Fibroblast of mammary gland (primary cell): Measurements from ENCODE around the gene BAD.

Source experiments
- DNase-seq: peaks from one replicate; pipeline ENCODE4 v3.0.0-alpha.2; 2010; ENCODE audit warnings: low read depth
- H3K4me3 ChIP-seq: 2 replicates; pipeline ENCODE4 v1.5.1; 2011; ENCODE audit warnings: low read depth, mild to moderate bottlenecking, low read length, moderate library complexity; ENCODE audit not compliant: control insufficient read depth
- TF ChIP-seq, protein P1 (sequence below): conservative IDR thresholded peaks from 2 replicates; pipeline ENCODE4 v1.5.1; 2011; ENCODE audit warnings: low read depth, low read length, inconsistent platforms; ENCODE audit not compliant: control insufficient read depth, insufficient read depth

Gene BAD

DNA sequence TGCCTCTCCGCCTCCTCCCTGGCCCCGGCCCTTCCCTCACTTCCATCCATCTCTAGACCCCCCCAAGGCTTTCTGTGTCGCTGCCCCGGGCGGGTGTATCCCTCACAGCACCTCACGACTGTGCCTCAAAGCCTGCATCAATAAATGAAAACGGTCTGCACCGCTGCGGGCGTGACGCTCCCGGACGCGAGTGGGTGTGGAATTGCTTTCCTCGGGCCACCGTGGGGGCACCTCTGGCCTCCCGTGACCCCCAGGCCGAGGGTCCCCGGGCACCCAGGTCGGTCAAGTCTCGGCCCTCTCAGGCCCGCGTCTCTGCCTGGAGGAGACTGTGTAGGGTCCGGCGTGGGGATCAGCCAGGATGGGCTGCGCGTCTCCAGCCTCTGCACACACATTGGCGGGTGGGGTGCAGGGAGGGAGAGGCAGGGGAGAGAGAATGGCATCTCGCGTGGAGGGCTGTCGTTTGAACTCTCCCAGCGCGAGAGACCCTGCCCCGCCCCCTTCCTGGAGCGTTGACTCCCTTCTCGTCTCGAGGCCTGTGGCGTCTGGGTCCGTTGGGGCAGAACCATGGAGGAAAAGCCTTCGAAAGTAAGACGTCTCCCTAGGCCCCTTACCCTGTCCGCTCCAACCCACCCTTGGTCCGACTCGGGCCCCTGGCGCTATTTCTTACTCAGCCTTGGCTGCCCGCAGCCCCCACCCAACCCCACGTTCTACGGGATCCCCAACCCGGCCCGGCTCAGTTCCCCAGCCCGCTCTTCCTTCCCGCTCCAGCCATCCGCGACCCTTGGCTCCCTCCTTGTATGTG lies 15.6 kb upstream of the BAD start, which contains the start of gene CATSPERZ:
Gene CATSPERZ (plus strand): TSS at position 512 of the 802 bp plus-strand sequence. CDS start 53 bp downstream, at position 565.
- H3K4me3 ChIP-seq, result peak within 1 kb of the TSS; percentile 21
- DNase-seq, result no peak
- TF ChIP-seq, protein P1, sequence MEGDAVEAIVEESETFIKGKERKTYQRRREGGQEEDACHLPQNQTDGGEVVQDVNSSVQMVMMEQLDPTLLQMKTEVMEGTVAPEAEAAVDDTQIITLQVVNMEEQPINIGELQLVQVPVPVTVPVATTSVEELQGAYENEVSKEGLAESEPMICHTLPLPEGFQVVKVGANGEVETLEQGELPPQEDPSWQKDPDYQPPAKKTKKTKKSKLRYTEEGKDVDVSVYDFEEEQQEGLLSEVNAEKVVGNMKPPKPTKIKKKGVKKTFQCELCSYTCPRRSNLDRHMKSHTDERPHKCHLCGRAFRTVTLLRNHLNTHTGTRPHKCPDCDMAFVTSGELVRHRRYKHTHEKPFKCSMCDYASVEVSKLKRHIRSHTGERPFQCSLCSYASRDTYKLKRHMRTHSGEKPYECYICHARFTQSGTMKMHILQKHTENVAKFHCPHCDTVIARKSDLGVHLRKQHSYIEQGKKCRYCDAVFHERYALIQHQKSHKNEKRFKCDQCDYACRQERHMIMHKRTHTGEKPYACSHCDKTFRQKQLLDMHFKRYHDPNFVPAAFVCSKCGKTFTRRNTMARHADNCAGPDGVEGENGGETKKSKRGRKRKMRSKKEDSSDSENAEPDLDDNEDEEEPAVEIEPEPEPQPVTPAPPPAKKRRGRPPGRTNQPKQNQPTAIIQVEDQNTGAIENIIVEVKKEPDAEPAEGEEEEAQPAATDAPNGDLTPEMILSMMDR, result no peak

DNA sequence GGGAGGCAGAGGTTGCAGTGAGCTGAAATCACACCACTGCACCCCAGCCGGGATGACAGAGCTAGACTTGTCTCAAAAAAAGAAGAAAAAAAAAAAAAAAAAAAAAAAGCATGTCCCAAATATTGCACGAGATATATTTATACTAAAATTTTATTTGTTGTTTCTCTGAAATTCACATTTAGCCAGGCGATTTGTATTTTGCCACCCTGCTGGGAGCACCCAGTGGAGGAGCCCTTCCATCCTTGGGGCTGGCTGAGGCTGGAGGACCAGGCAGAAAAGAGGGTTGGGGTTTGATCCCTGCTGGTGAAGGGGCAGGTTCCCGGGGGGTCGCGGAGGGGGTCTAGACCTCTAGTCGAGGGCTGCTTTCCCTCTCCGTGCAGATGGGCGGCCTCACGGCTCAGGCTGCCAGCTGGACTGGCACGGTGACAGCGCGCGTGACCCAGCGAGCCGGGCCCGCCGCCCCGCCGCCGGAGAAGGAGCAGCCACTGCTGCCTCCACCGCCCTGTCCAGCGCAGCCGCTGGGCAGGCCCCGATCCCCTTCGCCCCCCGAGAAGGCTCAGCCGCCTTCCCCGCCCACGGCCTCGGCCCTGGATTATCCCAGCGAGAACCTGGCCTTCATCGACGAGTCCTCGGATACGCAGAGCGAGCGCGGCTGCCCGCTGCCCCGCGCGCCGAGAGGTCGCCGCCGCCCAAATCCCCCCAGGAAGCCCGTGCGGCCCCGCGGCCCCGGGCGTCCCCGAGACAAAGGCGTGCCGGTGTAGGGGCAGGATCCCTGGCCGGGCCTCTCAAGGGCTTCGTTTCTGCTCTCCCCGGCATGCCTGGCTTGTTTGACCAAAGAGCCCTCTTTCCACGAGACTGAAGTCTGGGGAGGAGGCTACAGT lies 14.7 kb upstream of the BAD start:
- TF ChIP-seq, protein P1, result no peak
- DNase-seq, result no peak
- H3K4me3 ChIP-seq, result peak overlapping the region; percentile 12

DNA sequence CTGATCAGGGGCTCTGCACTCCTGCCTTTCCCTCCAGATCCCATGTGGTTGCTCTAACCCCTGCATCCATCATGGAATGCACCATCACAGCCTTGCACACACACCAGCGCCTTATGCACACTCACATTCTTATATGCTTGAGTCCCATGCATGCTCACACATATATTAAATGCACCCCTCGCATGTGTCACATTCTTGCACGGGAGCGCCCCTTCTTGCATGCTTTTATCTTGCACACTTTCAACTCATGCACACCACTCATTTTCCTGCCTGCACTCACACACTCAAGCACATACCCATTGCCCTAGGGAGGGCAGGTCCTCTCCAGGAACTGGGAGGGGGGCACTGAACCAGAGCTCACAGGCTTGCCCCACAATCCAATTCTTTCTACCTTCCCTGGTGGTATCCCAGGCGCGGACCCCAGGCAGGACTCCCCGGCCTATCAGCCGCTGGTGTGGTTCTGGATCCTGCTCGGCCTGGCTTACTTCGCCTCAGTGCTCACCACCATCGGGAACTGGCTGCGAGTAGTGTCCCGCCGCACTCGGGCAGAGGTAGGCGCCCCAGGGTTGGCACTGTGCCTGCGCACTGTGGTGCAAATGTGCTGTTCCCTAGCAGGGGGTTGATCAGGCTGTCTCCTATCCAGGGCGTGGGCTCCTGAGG lies 13.4 kb upstream of the BAD start:
- no peak for DNase-seq
- TF ChIP-seq, protein P1, result no peak
- no peak overlapping the region for H3K4me3 ChIP-seq

DNA sequence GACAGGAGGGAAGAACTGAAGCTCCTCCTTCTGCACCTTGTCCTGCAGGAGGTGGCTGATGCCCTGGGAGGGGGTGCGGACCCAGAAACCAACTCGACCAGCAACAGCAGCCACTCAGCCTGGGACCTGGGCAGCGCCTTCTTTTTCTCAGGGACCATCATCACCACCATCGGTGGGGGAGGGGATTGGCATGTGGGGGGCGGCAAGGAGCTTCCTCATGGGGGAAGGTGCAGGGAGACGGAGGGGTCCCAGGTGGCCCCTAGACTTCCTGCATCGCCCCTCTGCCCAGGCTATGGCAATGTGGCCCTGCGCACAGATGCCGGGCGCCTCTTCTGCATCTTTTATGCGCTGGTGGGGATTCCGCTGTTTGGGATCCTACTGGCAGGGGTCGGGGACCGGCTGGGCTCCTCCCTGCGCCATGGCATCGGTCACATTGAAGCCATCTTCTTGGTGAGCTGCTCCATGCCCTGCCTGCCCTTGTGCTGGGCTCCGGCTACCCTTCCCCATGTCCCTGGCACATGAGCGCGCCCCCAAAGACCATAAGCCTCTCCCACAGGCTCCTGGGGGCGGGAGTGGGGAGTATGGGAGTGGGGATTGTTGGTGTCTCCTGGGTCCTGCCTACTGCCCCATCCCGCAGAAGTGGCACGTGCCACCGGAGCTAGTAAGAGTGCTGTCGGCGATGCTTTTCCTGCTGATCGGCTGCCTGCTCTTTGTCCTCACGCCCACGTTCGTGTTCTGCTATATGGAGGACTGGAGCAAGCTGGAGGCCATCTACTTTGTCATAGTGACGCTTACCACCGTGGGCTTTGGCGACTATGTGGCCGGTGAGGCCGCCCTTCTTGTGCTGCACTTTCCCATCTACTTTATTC lies 12.6 kb upstream of the BAD start:
- TF ChIP-seq, protein P1, result no peak
- DNase-seq, result no peak
- H3K4me3 ChIP-seq, result no peak overlapping the region

DNA sequence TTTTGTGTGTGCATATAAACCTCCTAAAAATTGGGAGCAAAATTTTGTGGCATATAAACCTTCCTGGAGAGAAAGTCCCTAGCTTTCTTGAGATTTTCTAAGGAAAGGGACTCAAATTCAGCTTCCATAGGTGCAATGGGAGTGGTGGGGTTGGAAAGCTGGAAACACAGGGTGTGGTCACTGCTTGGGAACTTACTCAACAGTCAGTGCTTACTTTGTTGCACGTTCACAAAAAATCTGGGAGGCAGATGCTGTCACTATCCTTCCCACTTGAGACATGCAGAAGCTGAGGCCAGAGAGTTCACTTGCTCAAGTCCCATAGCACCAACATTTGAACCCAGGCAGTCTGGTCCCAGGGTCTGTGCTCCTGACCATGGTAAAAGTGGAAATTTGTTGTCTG lies 11.8 kb upstream of the BAD start:
- TF ChIP-seq, protein P1, result no peak
- no peak overlapping the region for H3K4me3 ChIP-seq
- no peak for DNase-seq
